ENCODE measurements around the gene WDFY4.

- TF ChIP-seq CTCF (conservative IDR thresholded peaks at IDR 0.05; ENCODE audit: low read depth, low read length) = no peak
- no peak for TF ChIP-seq SMC3 (IDR thresholded peaks at IDR 0.05; ENCODE audit: low read depth, low read length)
- TF ChIP-seq CEBPB (IDR thresholded peaks at IDR 0.05; ENCODE audit: low read depth, low read length) = no peak
- TF ChIP-seq POLR2A (IDR thresholded peaks at IDR 0.05; ENCODE audit: low read depth, low read length) = no peak
- no peak for TF ChIP-seq RCOR1 (IDR thresholded peaks at IDR 0.05; ENCODE audit: insufficient replicate concordance, low read length)
- TF ChIP-seq MXI1 (IDR thresholded peaks at IDR 0.05; ENCODE audit: borderline replicate concordance, low read depth, low read length) = no peak
- no peak for TF ChIP-seq RFX5 (IDR thresholded peaks at IDR 0.05; ENCODE audit: low read depth, low read length)
- TF ChIP-seq BHLHE40 (IDR thresholded peaks at IDR 0.05; ENCODE audit: low read depth, low read length) = no peak
- TF ChIP-seq ELK1 (IDR thresholded peaks at IDR 0.05; ENCODE audit: borderline replicate concordance, low read depth, low read length) = no peak
These were observed 339.8 kb downstream of the WDFY4 start for GRCh38 chr10:49024484-49024883.

Data from IMR-90 (cell line).